CD8-positive, alpha-beta memory T cell (primary cell): Measurements from ENCODE around the gene RHOXF2B. TPM values are rescaled to one million over a fixed set of nuclear protein-coding genes. Genes with fewer than 3 reads are reported as not detected.
"Not testable (repeated sequence)": the region's sequence is repeated elsewhere in the genome, so short reads cannot be mapped to it uniquely, and the experiment has no call there.

Source experiments
- CTCF ChIA-PET: fragments of 350-600 bp; sonication (Branson Sonifier 250); formaldehyde crosslinking; loops from one replicate; lab custom pipeline; 2021; ENCODE audit warnings: antibody characterized with exemption; lab: Charles Lee
- POLR2A ChIA-PET: fragments of 350-600 bp; sonication (Branson Sonifier 250); formaldehyde crosslinking; loops from one replicate; lab custom pipeline; 2021; ENCODE audit warnings: antibody characterized with exemption; lab: Charles Lee
- DNase-seq, 5 donors: peaks; one replicate each; pipeline versions ENCODE4 v3.0.0 to v3.0.0-alpha.2; 2020 to 2022; ENCODE audit warnings: mixed read lengths in 1 of 5
- H3K27ac ChIP-seq: one replicate; pipeline ENCODE4 v1.7.0; 2013; ENCODE audit warnings: low read depth, mild to moderate bottlenecking, low read length, moderate library complexity
- H3K27me3 ChIP-seq: 2 replicates; pipeline ENCODE4 v1.7.0; 2013; ENCODE audit warnings: low read length, mild to moderate bottlenecking; ENCODE audit not compliant: insufficient read depth, poor library complexity, severe bottlenecking
- H3K36me3 ChIP-seq: 2 replicates; pipeline ENCODE4 v1.7.0; 2013; ENCODE audit warnings: mild to moderate bottlenecking, low read length, moderate library complexity; ENCODE audit not compliant: insufficient read depth
- H3K4me1 ChIP-seq: 2 replicates; pipeline ENCODE4 v1.7.0; 2013; ENCODE audit warnings: mild to moderate bottlenecking, low read length, moderate library complexity; ENCODE audit not compliant: insufficient read depth
- H3K4me3 ChIP-seq: 2 replicates; pipeline ENCODE4 v1.7.0; 2013; ENCODE audit warnings: mild to moderate bottlenecking, low read length
- H3K9me3 ChIP-seq: 2 replicates; pipeline ENCODE4 v1.7.0; 2013; ENCODE audit warnings: mild to moderate bottlenecking, low read length
- H3K27ac Mint-ChIP-seq, 8 donors: one replicate each; pipeline ENCODE4 v1.8.0; 2020 to 2021; ENCODE audit warnings: mixed read lengths in 8 of 8, mild to moderate bottlenecking in 6 of 8, inconsistent platforms in 3 of 8, moderate library complexity in 3 of 8
- H3K27me3 Mint-ChIP-seq, 2 donors: one replicate each; pipeline ENCODE4 v1.8.0; 2020 to 2021; ENCODE audit warnings: mixed read lengths in 2 of 2, mild to moderate bottlenecking in 1 of 2, moderate library complexity in 1 of 2
- H3K36me3 Mint-ChIP-seq, 3 donors: one replicate each; pipeline ENCODE4 v1.8.0; 2020 to 2021; ENCODE audit warnings: mixed read lengths in 3 of 3, inconsistent platforms in 1 of 3, mild to moderate bottlenecking in 1 of 3
- H3K4me1 Mint-ChIP-seq, 3 donors: one replicate each; pipeline ENCODE4 v1.8.0; 2020 to 2021; ENCODE audit warnings: mixed read lengths in 3 of 3, inconsistent platforms in 1 of 3, mild to moderate bottlenecking in 1 of 3
- H3K4me3 Mint-ChIP-seq, 7 donors: one replicate each; pipeline ENCODE4 v1.8.0; 2020 to 2021; ENCODE audit warnings: mixed read lengths in 7 of 7, mild to moderate bottlenecking in 6 of 7, moderate library complexity in 4 of 7, inconsistent platforms in 2 of 7
- H3K9me3 Mint-ChIP-seq, 5 donors: one replicate each; pipeline ENCODE4 v1.8.0; 2020 to 2022; ENCODE audit warnings: mixed read lengths in 5 of 5, mild to moderate bottlenecking in 3 of 5, moderate library complexity in 2 of 5, inconsistent platforms in 1 of 5
- polyA plus RNA-seq: library from polyadenylated mRNA; unstranded; fragments of 300-500 nt; fragmentation: Illumina TruSeq; gene quantifications from one replicate; pipeline ENCODE4 v1.2.3, GENCODE V29; 2021
- total RNA-seq, 2 experiments: library from RNA; stranded (reverse); gene quantifications; one replicate each; pipeline ENCODE4 v1.2.3, GENCODE V29; 2021

The RHOXF2B gene
- total and polyA plus RNA-seq, 3 experiments from 2014 or later: not detected

DNA sequence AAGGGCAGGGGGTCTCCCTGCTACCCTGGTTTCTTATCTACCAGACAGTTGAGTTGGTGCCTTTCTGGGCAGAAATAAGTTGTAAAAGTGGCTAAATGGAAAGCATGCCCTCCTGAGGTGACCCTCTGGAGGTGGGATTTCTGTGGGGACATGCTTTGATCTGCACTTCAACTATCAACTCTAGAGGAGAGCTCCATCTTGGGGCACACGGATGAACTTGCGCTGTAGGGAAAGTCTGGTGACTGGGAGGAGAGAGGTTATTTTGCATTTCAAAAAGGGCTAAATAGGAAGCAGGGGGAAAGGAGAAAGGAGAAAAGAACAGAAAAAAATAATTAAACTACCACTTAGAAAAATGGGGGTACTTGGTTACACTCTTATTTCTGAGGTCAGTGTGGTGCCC lies 12.7 kb upstream of the RHOXF2B start:
- H3K4me1 Mint-ChIP-seq: peaks cover 0 to 3% (median 0%) of the 10 kb centered on the region in 3 donors
- ChIA-PET POLR2A (no interaction called here), CTCF (interaction anchor here (1.5 kb wide), 1 partner anchor 13 kb away, joined by 3 read pairs; no protein-coding TSS in a partner anchor)
- peaks cover 0 to 7% of the 10 kb centered on the region in 2 donors for H3K27me3 Mint-ChIP-seq
- Histone ChIP-seq H3K9me3 (no peaks in the 10 kb centered on the region), H3K4me3 (no peak overlapping the region), H3K27ac (no peak overlapping the region), H3K36me3 (no peaks in the 10 kb centered on the region), H3K4me1 (no peaks in the 10 kb centered on the region), H3K27me3 (no peaks in the 10 kb centered on the region)
- no peak overlapping the region for H3K4me3 Mint-ChIP-seq
- H3K36me3 Mint-ChIP-seq: no peaks in the 10 kb centered on the region
- H3K27ac Mint-ChIP-seq: no peak overlapping the region
- no peak for DNase-seq
- no peaks in the 10 kb centered on the region for H3K9me3 Mint-ChIP-seq

- H3K27ac ChIP-seq: no peak overlapping the region
- Mint-ChIP-seq H3K27ac (no peak overlapping the region), H3K36me3 (no peaks in the 10 kb centered on the region), H3K4me3 (no peak overlapping the region), H3K27me3 (peaks cover 0 to 7% of the 10 kb centered on the region in 2 donors), H3K4me1 (peaks cover 0 to 3% (median 0%) of the 10 kb centered on the region in 3 donors), H3K9me3 (no peaks in the 10 kb centered on the region)
- H3K36me3 ChIP-seq: no peaks in the 10 kb centered on the region
- no peaks in the 10 kb centered on the region for H3K27me3 ChIP-seq
- no peaks in the 10 kb centered on the region for H3K9me3 ChIP-seq
- POLR2A ChIA-PET: no interaction called here
- CTCF ChIA-PET: no interaction called here
- no peak for DNase-seq
- no peaks in the 10 kb centered on the region for H3K4me1 ChIP-seq
- no peak overlapping the region for H3K4me3 ChIP-seq
These were observed 10.0 kb upstream of the RHOXF2B start for GRCh38 chrX:120087289-120088017.

- H3K9me3 Mint-ChIP-seq, DNase-seq, H3K36me3 ChIP-seq, H3K27ac ChIP-seq, H3K27ac Mint-ChIP-seq, POLR2A ChIA-PET, H3K9me3 ChIP-seq, H3K4me3 Mint-ChIP-seq, CTCF ChIA-PET, H3K36me3 Mint-ChIP-seq, H3K27me3 Mint-ChIP-seq, H3K4me1 Mint-ChIP-seq, H3K4me3 ChIP-seq, H3K4me1 ChIP-seq, H3K27me3 ChIP-seq: not testable (repeated sequence)
These were observed 8.2 kb upstream of the RHOXF2B start for GRCh38 chrX:120085553-120086185.

GRCh38 chrX:120066169-120066568 lies 11.3 kb downstream of the RHOXF2B start:
- CTCF ChIA-PET, H3K27me3 ChIP-seq, H3K4me1 ChIP-seq, H3K4me1 Mint-ChIP-seq, H3K4me3 ChIP-seq, H3K9me3 Mint-ChIP-seq, H3K27me3 Mint-ChIP-seq, H3K27ac Mint-ChIP-seq, H3K36me3 Mint-ChIP-seq, DNase-seq, H3K9me3 ChIP-seq, POLR2A ChIA-PET, H3K4me3 Mint-ChIP-seq, H3K27ac ChIP-seq, H3K36me3 ChIP-seq: not testable (repeated sequence)

- H3K27me3 Mint-ChIP-seq, H3K9me3 ChIP-seq, DNase-seq, H3K27me3 ChIP-seq, H3K36me3 Mint-ChIP-seq, H3K4me1 ChIP-seq, H3K27ac Mint-ChIP-seq, H3K9me3 Mint-ChIP-seq, H3K27ac ChIP-seq, H3K4me3 ChIP-seq, POLR2A ChIA-PET, H3K4me1 Mint-ChIP-seq, CTCF ChIA-PET, H3K4me3 Mint-ChIP-seq, H3K36me3 ChIP-seq: not testable (repeated sequence)
These were observed 34.8 kb downstream of the RHOXF2B start for GRCh38 chrX:120042712-120043111.

DNA sequence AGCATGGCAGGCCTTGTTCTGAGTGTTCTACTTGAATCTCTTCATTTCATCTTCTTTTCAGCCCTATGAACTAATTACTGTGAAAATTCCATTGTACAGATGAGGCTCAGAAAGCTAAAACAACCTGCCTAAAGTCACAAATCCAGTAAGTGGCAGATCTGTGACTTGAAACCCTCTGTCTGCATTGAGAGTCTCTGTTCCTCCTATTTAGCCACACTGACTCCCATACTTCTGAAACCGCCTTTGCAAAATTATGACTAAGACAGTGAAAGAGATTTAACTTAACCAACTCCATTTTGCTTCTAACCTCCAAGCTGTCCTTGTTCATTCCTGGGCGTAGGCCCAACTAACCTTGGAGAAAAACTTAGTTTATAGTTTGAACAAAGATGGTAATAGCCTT lies 35.2 kb downstream of the RHOXF2B start:
- H3K36me3 Mint-ChIP-seq, H3K36me3 ChIP-seq, CTCF ChIA-PET, H3K9me3 Mint-ChIP-seq, H3K27ac Mint-ChIP-seq, H3K27me3 Mint-ChIP-seq, POLR2A ChIA-PET, H3K27me3 ChIP-seq, H3K4me3 ChIP-seq, H3K4me3 Mint-ChIP-seq, H3K27ac ChIP-seq, H3K9me3 ChIP-seq, DNase-seq, H3K4me1 Mint-ChIP-seq, H3K4me1 ChIP-seq: not testable (repeated sequence)

DNA sequence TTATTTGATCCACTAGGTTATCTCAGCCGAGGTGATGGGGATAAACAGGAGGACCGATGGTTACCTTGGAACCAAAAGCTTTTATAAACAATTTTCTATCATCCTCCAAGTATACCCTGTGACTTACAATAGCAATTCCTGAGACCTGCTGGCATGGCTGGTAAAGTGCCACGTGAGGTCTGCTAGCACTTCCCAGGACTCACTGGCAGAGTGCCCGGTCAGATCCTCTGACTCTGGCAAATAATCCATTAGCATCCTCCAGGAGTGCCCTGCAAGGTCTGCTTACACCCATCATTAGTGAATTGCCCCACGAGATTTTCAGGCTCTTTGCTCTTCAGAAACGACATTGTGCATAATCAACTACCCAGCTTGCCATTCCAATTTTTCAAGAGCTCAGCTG lies 37.3 kb downstream of the RHOXF2B start:
- H3K9me3 Mint-ChIP-seq, H3K4me1 ChIP-seq, H3K9me3 ChIP-seq, H3K27ac ChIP-seq, H3K4me1 Mint-ChIP-seq, DNase-seq, H3K36me3 Mint-ChIP-seq, H3K4me3 Mint-ChIP-seq, H3K4me3 ChIP-seq, H3K27me3 ChIP-seq, H3K36me3 ChIP-seq, H3K27me3 Mint-ChIP-seq, POLR2A ChIA-PET, CTCF ChIA-PET, H3K27ac Mint-ChIP-seq: not testable (repeated sequence)

GRCh38 chrX:120039087-120039733 lies 38.3 kb downstream of the RHOXF2B start:
- H3K36me3 Mint-ChIP-seq, H3K27me3 ChIP-seq, H3K36me3 ChIP-seq, H3K9me3 ChIP-seq, POLR2A ChIA-PET, H3K9me3 Mint-ChIP-seq, H3K27ac Mint-ChIP-seq, H3K4me1 ChIP-seq, DNase-seq, H3K27me3 Mint-ChIP-seq, H3K4me3 ChIP-seq, CTCF ChIA-PET, H3K27ac ChIP-seq, H3K4me3 Mint-ChIP-seq, H3K4me1 Mint-ChIP-seq: not testable (repeated sequence)
